Measurements from ENCODE around the gene SDK2.

The SDK2 gene

DNA sequence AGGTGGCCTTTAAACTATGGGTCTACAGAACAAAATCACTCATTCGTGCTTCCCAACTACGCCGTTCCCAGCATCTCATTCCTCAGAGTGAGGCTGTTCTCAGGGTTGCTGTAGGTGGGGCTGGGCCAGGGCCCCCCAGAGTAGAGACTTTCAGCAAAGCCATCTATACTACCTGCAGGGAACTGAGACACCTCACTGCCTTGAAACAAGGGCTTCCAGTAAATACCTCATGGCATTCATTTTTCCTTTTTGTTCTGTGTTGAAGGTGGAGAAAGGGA is 4.2 kb upstream of the SDK2 start:
- in situ Hi-C loops (cut with MboI; ENCODE audit: low pct_unique_long_range_greater_than_20kb, low sequenced_read_pairs, unreplicated experiment): no loop called here
- TF ChIP-seq, protein P1, sequence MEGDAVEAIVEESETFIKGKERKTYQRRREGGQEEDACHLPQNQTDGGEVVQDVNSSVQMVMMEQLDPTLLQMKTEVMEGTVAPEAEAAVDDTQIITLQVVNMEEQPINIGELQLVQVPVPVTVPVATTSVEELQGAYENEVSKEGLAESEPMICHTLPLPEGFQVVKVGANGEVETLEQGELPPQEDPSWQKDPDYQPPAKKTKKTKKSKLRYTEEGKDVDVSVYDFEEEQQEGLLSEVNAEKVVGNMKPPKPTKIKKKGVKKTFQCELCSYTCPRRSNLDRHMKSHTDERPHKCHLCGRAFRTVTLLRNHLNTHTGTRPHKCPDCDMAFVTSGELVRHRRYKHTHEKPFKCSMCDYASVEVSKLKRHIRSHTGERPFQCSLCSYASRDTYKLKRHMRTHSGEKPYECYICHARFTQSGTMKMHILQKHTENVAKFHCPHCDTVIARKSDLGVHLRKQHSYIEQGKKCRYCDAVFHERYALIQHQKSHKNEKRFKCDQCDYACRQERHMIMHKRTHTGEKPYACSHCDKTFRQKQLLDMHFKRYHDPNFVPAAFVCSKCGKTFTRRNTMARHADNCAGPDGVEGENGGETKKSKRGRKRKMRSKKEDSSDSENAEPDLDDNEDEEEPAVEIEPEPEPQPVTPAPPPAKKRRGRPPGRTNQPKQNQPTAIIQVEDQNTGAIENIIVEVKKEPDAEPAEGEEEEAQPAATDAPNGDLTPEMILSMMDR (IDR thresholded peaks at IDR 0.05; ENCODE audit: extremely low read depth, insufficient read depth, missing control alignments): no peak
- no peak for DNase-seq (ENCODE audit: low spot score)

DNA sequence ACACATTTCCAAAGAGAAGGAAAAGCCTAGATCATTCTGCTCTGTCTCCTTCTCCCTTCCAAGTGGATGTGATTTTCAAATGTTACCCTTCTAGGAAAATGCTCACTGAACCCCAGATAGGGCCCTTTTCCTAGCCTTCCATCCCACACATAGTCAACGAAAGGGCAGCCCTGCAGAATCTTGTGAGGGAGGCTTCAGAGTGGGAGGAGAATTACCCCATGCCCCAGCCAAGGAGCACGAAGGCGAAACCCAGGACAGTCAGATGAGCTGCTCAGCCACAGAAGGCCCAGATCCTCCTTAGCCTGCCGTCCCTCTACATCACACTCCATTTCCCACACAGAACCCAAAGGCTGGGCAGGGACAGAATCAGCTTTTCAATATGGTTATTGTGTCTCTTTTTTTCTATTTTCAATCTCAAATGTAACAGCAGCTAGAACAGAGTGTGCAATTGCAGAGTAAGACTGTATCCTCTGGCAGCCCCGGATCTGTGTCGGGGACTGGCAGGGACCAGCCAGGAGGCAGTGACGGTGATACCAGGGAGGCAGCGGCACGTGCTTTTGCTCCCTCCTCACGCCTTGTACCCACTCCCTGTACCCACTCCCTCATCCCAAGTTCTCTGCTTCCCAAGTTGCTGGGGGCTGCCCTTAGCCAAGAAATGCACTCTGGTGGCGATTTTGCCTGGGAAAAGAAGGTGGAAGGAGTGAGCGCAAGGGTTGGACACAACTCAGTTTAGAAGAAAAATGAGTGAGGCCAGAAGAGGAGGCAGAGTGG is 3.7 kb upstream of the SDK2 start:
- TF ChIP-seq, protein P1 (IDR thresholded peaks at IDR 0.05; ENCODE audit: extremely low read depth, insufficient read depth, missing control alignments): no peak
- in situ Hi-C loops (cut with MboI; ENCODE audit: low pct_unique_long_range_greater_than_20kb, low sequenced_read_pairs, unreplicated experiment): no loop called here
- DNase-seq (ENCODE audit: low spot score): no peak

DNA sequence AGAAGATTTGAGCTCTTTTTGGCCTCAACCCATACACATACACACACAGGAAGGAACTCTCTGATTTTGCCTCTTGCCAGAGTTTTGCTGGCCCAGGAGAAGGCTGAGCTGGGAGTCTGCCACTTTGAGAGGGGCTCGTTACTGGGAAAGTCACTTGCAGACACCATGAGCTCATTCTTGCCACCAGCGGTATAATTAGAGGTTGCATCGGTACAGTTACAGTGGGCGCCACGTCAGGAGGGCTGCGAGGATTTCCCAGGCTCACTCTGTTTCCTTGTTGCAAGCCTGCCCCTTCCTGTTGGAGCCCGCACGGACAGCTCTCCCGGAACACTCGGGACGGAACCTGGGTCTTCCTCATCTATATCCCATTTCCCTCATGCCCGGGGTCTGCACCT is 3.1 kb upstream of the SDK2 start:
- in situ Hi-C loops (cut with MboI; ENCODE audit: low pct_unique_long_range_greater_than_20kb, low sequenced_read_pairs, unreplicated experiment): no loop called here
- no peak for DNase-seq (ENCODE audit: low spot score)

DNA sequence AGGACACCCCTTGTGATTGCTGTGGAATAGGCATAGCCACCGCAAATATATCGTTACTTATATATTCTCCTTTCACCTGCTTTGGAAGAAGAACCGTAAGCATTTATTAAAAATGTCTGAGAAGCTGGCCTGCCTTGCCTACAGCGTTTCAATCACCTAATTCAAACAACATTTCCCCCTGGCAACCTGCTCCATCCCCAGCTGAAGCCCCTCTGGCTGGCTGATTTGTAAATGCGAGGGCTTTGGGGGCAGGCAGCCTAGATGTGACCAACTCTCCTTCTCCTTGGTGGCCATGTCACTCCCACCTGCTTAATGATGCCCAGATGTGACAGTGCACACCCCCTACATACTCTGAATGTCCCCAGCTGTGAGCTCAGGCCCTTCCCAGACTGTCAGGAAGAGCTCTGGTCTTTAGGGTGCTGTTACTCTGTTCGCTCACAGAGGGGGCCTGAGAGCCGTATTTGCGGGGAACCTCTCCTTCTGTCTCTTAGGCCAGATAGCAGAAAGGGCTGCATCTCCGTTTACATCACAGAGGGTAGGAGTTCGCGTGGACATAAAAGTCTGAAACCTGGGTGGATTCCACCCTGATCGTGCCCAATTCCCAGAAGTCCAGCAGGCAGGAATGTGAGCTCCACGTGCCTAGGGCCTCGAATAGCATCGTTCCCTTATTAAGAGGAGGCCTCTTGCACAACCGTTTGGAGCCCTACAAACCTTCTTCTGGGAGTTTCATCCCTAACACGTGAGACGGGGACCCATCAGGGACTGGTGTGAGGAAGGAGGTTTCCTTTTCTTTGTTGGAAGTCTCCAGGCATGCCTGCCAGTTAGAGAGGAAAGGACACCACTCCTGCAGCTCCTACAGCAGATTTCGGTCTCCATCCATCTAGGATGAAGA is 2.4 kb upstream of the SDK2 start:
- no peak for DNase-seq (ENCODE audit: low spot score)
- TF ChIP-seq, protein P1 (IDR thresholded peaks at IDR 0.05; ENCODE audit: extremely low read depth, insufficient read depth, missing control alignments): no peak
- in situ Hi-C loops (cut with MboI; ENCODE audit: low pct_unique_long_range_greater_than_20kb, low sequenced_read_pairs, unreplicated experiment): no loop called here

More for the DNA sequence above, 3.1 kb upstream of the SDK2 start:
- TF ChIP-seq, protein P1 (IDR thresholded peaks at IDR 0.05; ENCODE audit: extremely low read depth, insufficient read depth, missing control alignments): no peak

DNA sequence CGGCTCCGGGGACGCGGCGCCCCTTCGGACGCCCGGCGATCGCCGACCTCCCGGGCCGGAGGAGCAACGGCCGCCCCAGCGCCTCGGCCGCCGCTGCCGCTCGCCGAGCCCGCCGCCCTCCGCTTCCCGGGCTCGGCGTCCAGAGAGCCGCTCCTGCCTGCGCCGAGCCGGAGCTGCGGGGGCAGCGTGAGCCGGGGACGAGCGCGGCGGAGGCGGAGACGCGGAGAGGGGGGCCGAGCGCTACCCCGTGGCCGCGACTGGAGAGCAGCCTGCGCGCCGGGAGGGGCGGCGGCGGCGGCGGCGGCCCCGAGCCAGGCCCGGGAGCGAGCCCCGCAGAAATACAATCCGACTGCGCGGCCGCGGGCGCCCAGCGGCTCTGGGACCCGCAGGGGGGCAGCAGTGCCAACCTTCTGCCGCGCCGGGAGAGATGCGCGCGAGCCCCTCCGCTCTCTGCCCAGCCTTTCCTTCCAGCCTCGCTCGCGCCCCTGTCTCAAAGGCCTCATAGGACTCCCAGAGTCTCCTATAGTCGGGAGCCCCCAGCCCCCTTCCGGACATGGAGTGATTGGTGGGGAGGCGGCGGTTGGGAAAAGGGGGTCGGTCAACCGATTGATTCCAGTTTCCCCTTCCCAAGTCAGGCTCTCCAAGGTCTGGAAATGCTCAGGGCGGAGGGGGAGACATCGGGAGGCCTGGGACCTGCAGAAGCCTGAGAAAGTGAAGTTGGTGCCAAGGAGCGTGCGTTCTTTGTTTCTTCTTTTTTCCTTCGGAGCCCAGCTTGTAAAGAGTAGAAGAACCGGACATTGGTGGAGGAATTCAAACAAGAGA is 1.0 kb upstream of the SDK2 start:
- TF ChIP-seq, protein P1 (IDR thresholded peaks at IDR 0.05; ENCODE audit: extremely low read depth, insufficient read depth, missing control alignments): no peak
- in situ Hi-C loops (cut with MboI; ENCODE audit: low pct_unique_long_range_greater_than_20kb, low sequenced_read_pairs, unreplicated experiment): no loop called here
- peak; percentile 52 for DNase-seq (ENCODE audit: low spot score)

DNA sequence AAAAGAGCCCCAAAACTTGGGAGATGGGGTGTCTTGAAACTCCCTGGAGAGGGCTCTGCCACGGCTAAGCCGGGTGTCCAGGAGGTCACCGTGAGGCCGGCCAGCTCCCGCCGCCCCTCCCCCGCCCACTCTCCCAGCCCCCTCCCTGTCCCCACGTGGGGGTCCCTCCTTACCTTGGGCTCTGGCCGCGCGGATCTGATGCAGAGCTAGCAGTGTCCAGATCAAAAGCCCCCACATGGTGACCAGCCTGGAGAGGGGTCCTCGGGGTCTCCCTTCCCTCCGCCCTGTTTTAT is 447 bp downstream of the SDK2 start:
- no peak for DNase-seq (ENCODE audit: low spot score)
- in situ Hi-C loops (cut with MboI; ENCODE audit: low pct_unique_long_range_greater_than_20kb, low sequenced_read_pairs, unreplicated experiment): no loop called here
- TF ChIP-seq, protein P1 (IDR thresholded peaks at IDR 0.05; ENCODE audit: extremely low read depth, insufficient read depth, missing control alignments): no peak

Data from GM13977 (cell line).